HG02763 (cell line): ENCODE results near the gene CFAP73.

Experiments
- ATAC-seq: cut with Tn5 transposase; IDR thresholded peaks from one replicate; pipeline ENCODE4 v1.9.1; 2021; ENCODE audit warnings: mild to moderate bottlenecking, moderate library complexity; ENCODE audit not compliant: unreplicated experiment

The CFAP73 gene

GRCh38 chr12:113119980-113120669 lies 29.4 kb upstream of the CFAP73 start:
- ATAC-seq: no peak

GRCh38 chr12:113120670-113121370 lies 28.7 kb upstream of the CFAP73 start:
- ATAC-seq: no peak

GRCh38 chr12:113127791-113128199 lies 21.7 kb upstream of the CFAP73 start:
- no peak for ATAC-seq

GRCh38 chr12:113128802-113129663 lies 20.5 kb upstream of the CFAP73 start:
- no peak for ATAC-seq

GRCh38 chr12:113129664-113130456 lies 19.7 kb upstream of the CFAP73 start:
- no peak for ATAC-seq

- ATAC-seq: no peak
Measured at GRCh38 chr12:113130457-113131135, 18.9 kb upstream of the CFAP73 start.

- ATAC-seq: no peak
Measured at GRCh38 chr12:113131556-113131955, 18.0 kb upstream of the CFAP73 start.

- no peak for ATAC-seq
Measured at GRCh38 chr12:113133036-113133435, 16.5 kb upstream of the CFAP73 start.

GRCh38 chr12:113133666-113134065 lies 15.9 kb upstream of the CFAP73 start:
- no peak for ATAC-seq

- no peak for ATAC-seq
Measured at GRCh38 chr12:113134071-113134470, 15.5 kb upstream of the CFAP73 start.

GRCh38 chr12:113134521-113134951 lies 15.0 kb upstream of the CFAP73 start:
- ATAC-seq: no peak

- ATAC-seq: no peak
Measured at GRCh38 chr12:113135178-113136127, 14.1 kb upstream of the CFAP73 start, which contains the start of gene RASAL1. RASAL1 (minus strand) TSS chr12:113135761; CDS start chr12:113135462, 299 bp downstream.

- ATAC-seq: no peak
Measured at GRCh38 chr12:113136128-113136989, 13.2 kb upstream of the CFAP73 start.

GRCh38 chr12:113136990-113137511 lies 12.5 kb upstream of the CFAP73 start:
- ATAC-seq: no peak

GRCh38 chr12:113137861-113138783 lies 11.4 kb upstream of the CFAP73 start:
- no peak for ATAC-seq

GRCh38 chr12:113138826-113139225 lies 10.7 kb upstream of the CFAP73 start:
- ATAC-seq: no peak

- ATAC-seq: no peak
Measured at GRCh38 chr12:113140706-113141105, 8.8 kb upstream of the CFAP73 start.
